SIG-M5 treated with dmso at 0.1 percent for 504 hours (cell line): ENCODE results near the gene SUSD4.

ENCODE experiments used
- DNase-seq: peaks from one replicate; lab custom pipeline; 2025; ENCODE audit not compliant: unreplicated experiment; lab: John Stamatoyannopoulos, UW

The SUSD4 gene

GRCh38 chr1:223233019-223233409 lies 131.0 kb downstream of the SUSD4 start:
- DNase-seq, result no peak

DNA sequence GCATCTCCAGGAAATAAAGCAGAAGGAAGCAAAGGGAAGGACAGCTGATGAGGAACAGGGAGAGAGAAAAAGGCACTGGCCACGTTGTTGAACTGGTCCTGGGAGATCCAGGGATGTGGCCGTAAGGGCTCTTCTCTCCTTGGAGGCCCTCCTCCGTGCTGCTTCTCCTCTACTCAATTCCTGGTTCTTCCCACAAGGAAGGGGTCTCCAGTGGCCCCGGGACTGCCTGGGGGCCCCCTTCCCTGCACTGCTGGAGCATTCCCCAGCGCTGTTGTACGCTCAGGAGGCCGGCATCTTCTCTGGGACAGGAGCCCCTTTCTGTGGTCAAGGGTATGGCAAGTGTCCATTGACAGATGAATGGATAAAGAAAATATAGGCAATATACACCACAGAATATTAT lies 132.4 kb downstream of the SUSD4 start:
- no peak for DNase-seq

DNA sequence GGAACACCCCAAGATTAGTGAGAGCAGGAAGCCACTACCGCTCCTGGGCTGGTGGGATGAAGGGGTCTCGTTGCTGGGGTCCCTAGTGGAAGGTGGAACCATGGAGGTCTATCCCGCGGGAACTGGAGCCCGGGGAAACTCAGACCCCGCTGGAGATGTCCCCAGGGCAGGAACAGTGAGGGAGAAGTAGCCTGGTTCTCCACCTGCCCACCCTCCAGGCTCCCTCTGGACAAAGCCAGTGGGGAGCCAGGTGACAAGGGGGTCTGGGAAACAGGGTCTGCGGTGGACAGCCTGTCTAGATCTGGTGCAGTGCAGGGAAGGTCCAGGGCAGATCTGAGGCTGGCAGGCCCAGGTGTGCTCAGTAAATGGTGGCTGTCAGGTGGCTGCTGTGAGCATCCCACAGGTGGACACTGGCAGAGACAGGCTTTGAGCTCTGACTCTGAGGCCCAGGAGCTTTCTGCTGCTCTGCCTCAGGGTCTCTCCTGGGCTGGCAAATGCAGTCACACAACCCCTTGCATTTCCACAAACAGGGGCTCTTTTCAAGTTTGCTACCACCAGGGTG lies 132.9 kb downstream of the SUSD4 start:
- DNase-seq, result no peak

DNA sequence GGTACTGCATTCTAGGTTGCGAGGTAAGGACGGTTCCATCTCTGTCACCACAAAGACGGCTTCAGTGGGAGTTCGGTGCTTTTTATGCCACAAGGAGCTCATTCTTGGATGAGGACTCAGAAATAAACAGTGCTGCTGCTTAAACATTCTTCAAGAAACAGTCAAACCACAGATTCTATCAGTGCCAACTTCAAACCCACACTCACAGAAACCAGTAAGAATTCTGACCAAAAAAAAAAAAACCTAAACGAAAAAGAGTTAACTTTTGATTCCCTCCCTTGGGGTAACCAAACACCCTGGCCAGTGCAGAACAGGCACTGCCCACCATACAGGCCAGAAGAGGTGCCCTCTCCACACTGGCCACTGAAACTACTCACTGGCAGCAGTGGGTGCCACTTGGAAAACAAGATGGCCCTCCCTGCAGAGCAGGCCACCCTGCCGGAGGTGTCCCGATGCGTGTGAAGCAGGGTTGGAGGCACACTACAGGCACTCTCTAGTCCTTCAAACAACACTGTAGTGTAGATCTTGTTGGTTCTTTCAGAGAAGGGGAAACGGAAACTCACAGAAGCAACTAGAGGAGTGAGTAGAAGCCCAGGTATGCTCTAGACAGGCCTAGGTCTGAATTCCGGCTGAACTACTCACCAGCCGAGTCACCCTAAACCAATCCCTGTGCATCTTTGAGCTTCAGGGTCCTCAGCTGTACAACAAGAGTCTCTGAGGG lies 133.7 kb downstream of the SUSD4 start:
- no peak for DNase-seq

GRCh38 chr1:223229756-223230155 lies 134.2 kb downstream of the SUSD4 start:
- DNase-seq, result no peak

DNA sequence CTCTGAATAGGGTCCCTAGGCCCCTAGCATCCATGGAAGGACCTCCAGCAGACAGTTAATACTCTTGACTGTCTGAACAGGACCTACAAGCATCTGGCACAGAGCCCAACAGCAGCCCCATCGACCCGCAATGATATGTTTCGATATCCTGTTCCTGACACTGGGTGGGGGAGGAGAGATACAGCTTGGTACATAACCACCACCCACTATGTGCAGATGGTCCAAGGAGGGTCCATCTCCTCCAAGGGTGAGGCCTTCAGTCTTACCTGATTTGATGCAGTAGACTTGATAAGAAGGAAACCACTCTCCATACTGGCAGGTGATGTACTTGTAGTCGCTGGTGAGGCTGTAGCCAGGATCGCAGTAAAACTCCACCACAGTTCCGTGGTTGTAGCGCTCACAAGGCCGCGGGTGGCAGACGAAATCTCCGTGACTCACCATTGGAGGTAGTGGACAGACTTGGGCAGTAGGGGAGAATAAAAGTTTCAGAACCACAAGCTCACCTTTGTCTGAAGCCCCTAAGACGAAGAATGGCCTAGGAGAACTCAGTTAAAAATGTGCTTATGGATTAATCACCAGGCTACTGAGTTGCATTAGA lies 134.9 kb downstream of the SUSD4 start:
- no peak for DNase-seq

- no peak for DNase-seq
These were observed 135.8 kb downstream of the SUSD4 start for GRCh38 chr1:223228201-223228600.

GRCh38 chr1:223227486-223228196 lies 136.3 kb downstream of the SUSD4 start:
- DNase-seq, result no peak

- DNase-seq, result no peak
These were observed 136.9 kb downstream of the SUSD4 start for GRCh38 chr1:223227031-223227430.

DNA sequence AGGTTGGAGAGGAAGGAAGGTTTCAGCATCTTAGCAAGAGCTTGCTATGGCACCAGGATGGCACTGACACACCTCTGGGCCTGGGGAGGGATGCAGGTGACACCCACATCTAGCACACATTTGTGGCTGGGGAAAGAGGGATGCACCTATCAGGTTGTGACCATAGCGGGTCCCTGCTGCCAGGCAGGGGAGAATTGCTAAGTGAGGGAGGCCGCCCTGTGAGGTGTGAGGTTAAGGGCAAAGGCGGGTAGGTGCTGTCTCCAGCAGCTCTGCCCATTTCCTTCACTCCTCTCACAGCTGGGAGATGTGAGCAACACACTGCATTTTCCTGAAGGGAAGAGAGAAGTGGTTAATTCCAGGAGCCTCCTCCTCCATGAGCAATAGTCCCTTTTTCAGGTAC lies 137.7 kb downstream of the SUSD4 start:
- no peak for DNase-seq

DNA sequence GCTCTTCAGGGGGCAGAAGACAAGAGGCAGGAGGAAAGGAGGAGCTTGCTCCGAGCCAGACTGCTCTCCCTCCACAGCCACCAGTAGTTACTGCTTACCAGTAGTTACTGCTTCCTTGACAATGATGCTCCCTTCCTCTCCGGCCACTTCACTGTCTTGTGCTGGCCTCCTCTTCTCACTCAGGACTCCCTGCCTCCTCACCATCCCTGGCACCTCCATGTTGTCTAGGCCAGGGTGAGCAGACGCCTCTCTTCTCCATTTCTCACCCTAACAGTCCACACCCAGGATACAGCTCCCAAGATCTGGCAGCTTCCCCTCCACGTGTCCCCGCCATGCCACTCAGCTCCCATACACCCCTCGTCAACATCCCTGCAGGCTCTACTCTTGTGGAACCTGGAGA lies 138.5 kb downstream of the SUSD4 start:
- no peak for DNase-seq

DNA sequence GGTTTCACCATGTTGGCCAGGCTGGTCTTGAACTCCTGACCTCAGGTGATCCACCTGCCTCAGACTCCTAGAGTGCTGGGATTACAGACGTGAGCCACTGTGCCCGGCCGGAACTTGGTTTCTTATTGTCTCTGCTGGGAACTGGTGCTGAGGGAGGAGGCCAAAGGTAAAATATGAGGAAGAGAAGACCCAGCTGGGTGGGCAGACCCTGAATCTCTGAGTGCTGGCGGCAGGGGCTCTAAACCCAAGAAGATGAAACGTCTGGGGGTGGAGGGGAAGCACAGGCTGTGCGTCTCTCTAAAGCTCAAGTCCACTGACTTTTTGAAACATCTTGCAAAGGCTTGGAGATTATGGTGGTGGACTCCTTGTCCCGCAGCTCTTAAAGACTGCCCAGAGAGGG lies 138.9 kb downstream of the SUSD4 start:
- DNase-seq, result no peak

DNA sequence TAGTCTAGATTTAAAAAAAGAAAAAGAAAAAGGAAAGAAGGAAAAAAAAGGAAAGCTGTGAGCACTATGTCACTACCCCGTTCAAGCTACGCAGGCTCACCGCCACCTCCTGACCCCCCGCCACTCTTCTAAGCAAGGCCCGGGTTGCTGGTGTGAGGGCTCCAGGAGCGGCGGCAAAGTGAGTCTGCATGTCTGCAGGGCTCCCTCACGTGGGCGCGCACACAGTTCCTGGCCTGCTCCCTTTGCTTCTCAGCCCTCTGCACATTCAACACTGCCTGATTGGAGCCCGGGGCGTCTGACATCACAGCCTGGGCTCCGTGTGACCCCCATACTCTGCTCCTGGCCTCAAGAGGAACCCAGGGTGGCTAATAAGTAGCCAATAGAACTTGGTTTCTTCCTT lies 139.5 kb downstream of the SUSD4 start:
- DNase-seq, result no peak

DNA sequence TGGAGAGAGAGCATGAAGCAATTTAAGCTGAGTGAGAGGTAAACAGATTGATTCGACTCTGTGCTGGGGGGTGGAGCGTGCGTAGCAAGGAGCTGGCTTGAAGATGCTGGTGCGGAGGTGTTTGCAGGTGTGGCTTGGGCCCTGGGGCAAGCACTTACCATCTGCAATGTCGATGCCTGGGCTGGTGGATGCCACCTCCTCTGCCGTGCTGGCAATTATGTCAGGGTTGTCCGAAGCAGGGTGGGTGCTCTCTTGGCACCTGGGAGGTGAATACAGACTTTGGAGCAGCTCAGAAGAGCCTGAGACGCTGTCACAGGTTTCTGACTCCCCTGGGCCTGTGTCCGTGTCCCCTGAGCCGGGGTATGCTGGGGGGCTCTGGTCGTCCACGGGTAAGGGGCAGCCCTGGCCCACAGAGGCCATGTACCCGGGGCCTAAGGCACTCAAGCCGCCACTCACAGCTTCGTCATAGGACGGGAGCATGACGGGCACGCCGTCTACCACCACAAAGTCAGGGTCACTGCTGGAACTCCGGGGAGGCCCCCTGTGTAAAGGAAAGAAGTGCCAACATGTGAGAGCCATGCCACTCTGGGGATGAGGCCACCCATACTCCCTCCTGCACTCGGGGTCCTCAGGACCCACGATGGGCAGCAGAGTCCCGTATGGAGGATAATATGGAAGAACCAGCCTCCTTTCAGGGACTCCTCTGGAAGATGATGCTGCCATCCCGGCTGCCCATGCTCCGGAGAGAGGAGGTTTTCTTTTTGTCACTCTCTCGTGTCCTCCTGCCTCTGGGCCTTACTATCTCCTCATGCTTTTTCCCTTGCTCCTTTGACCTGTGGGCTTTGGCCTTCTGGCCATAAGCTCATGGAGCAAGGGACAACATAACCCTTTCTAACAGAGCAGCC lies 140.6 kb downstream of the SUSD4 start:
- no peak for DNase-seq

- no peak for DNase-seq
These were observed 141.6 kb downstream of the SUSD4 start for GRCh38 chr1:223222377-223222776.

GRCh38 chr1:223221686-223222085 lies 142.3 kb downstream of the SUSD4 start:
- no peak for DNase-seq

GRCh38 chr1:223219846-223220610 lies 143.9 kb downstream of the SUSD4 start:
- no peak for DNase-seq

- no peak for DNase-seq
These were observed 144.7 kb downstream of the SUSD4 start for GRCh38 chr1:223219318-223219635.

DNA sequence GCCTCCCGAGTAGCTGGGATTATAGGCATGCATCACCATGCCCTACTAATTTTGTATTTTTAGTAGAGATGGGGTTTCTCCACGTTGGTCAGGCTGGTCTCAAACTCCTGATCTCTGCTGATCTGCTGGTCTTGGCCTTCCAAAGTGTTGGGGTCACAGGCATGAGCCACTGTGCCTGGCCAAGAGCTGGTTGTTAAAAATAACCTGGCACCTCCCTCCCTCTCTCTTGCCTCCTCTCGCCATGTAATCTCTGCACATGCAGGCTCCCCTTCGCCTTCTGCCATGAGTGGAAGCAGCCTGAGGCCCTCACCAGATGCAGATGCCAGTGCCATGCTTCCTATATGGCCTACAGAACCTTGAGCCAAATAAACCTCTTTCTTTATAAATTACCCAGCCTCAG lies 146.2 kb downstream of the SUSD4 start:
- DNase-seq, result no peak

DNA sequence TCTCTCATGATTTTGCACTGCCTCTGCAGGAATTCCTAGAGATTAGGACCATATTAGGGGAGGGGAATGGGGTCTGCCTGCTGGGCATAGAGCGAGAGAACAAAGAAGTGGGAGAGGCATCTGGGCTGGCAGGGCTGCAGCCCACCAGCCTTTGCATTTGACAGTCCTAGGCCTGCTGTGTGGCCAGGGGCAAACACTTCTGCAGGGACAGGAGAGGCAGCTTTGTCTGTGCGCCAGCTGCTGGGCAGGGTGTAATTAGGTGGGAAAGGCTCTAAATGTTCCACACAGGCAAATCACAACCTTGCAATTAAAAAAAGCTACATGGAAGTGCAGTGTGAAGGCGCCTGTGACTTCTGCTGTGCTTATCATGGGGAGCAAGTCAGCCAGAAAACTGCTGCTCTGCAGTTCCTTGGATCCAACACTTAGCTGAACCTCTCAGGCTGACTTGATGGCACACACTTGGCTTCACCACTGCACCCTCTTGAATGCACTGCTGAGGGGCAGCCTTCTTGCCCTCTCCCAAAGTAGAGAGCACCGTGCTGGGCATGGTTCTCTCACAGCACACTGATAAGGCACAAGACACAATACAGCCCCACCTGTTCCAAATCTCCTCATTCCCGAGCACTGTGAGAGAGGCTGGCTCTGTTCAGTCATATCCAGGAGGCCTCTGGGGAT lies 147.3 kb downstream of the SUSD4 start:
- DNase-seq, result no peak
